ENCODE data around the gene VTI1A. TPM values are rescaled to one million over a fixed set of nuclear protein-coding genes. Genes with fewer than 3 reads are reported as not detected.
A peak's percentile ranks its signal among the peaks of the same experiment; 100 is the strongest.
"Not testable (repeated sequence)": the region's sequence is repeated elsewhere in the genome, so short reads cannot be mapped to it uniquely, and the experiment has no call there.

The VTI1A gene
- polyA plus RNA-seq, 1 experiment, result 20.4 TPM

GRCh38 chr10:112461029-112461887 is 14.2 kb downstream of the VTI1A start:
- ChIA-PET POLR2A (no interaction called here), CTCF (interaction anchor here (1.1 to 3.5 kb wide), 2 partner anchors 11 to 15 kb away, joined by 3 to 32 read pairs; no protein-coding TSS in a partner anchor)
- Histone ChIP-seq H3K27me3 (ENCODE audit: control insufficient read depth, insufficient read depth, low read length) (no peaks in the 10 kb centered on the region), H3K27ac (ENCODE audit: low read depth, low read length) (peak overlapping the region; percentile 57), H3K4me3 (ENCODE audit: low read depth, low read length) (no peak overlapping the region), H3K9me3 (ENCODE audit: control insufficient read depth, insufficient read depth, low read length) (no peaks in the 10 kb centered on the region)
- DNase-seq (ENCODE audit: low read depth, low spot score), result peak; percentile 24
- TF ChIP-seq, protein P1, sequence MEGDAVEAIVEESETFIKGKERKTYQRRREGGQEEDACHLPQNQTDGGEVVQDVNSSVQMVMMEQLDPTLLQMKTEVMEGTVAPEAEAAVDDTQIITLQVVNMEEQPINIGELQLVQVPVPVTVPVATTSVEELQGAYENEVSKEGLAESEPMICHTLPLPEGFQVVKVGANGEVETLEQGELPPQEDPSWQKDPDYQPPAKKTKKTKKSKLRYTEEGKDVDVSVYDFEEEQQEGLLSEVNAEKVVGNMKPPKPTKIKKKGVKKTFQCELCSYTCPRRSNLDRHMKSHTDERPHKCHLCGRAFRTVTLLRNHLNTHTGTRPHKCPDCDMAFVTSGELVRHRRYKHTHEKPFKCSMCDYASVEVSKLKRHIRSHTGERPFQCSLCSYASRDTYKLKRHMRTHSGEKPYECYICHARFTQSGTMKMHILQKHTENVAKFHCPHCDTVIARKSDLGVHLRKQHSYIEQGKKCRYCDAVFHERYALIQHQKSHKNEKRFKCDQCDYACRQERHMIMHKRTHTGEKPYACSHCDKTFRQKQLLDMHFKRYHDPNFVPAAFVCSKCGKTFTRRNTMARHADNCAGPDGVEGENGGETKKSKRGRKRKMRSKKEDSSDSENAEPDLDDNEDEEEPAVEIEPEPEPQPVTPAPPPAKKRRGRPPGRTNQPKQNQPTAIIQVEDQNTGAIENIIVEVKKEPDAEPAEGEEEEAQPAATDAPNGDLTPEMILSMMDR (IDR thresholded peaks at IDR 0.05; ENCODE audit: low read depth, low read length), result no peak

GRCh38 chr10:112464074-112464473 is 17.1 kb downstream of the VTI1A start:
- POLR2A ChIA-PET; H3K27ac ChIP-seq (ENCODE audit: low read depth, low read length); H3K4me3 ChIP-seq (ENCODE audit: low read depth, low read length); H3K27me3 ChIP-seq (ENCODE audit: control insufficient read depth, insufficient read depth, low read length); DNase-seq (ENCODE audit: low read depth, low spot score); H3K9me3 ChIP-seq (ENCODE audit: control insufficient read depth, insufficient read depth, low read length): not testable (repeated sequence)
- CTCF ChIA-PET, result interaction anchor here (1.0 to 3.0 kb wide), 3 partner anchors 8 to 921 kb away, joined by 3 to 23 read pairs (median 8); no protein-coding TSS in a partner anchor

DNA sequence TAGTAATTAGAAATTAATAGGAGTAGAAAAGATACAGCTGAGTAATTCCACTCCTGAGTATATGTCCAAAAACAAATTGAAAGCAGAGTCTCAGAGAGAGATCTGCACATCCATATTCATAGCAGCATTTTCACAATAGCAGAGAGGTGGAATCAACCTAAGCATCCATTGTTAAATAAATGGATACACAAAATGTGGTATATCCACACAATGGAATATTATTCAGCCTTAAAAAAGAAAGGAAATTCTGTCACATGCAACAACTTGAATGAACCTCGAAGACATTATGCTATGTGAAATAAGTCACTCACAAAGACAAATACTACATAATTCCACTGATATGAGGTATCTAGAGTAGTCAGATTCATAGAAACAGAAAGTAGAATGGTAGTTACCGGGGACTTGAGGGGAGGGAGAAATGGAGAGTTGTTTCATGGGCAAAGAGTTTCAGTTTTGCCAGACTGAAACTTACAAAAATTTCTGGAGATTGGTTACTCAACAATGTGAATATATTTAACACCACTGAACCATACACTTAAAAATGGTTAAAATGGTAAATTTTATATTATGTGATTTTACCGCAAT is 18.4 kb downstream of the VTI1A start:
- POLR2A ChIA-PET, result no interaction called here
- no peaks in the 10 kb centered on the region for H3K9me3 ChIP-seq (ENCODE audit: control insufficient read depth, insufficient read depth, low read length)
- CTCF ChIA-PET, result interaction anchor here (1.0 kb wide), 1 partner anchor 10 kb away, joined by 3 read pairs; no protein-coding TSS in a partner anchor
- TF ChIP-seq, protein P1 (IDR thresholded peaks at IDR 0.05; ENCODE audit: low read depth, low read length), result no peak
- H3K4me3 ChIP-seq (ENCODE audit: low read depth, low read length), result no peak overlapping the region
- H3K27ac ChIP-seq (ENCODE audit: low read depth, low read length), result no peak overlapping the region
- no peak for DNase-seq (ENCODE audit: low read depth, low spot score)
- no peaks in the 10 kb centered on the region for H3K27me3 ChIP-seq (ENCODE audit: control insufficient read depth, insufficient read depth, low read length)

- H3K27me3 ChIP-seq (ENCODE audit: control insufficient read depth, insufficient read depth, low read length), result no peaks in the 10 kb centered on the region
- POLR2A ChIA-PET, result no interaction called here
- no peak for DNase-seq (ENCODE audit: low read depth, low spot score)
- H3K4me3 ChIP-seq (ENCODE audit: low read depth, low read length), result no peak overlapping the region
- H3K9me3 ChIP-seq (ENCODE audit: control insufficient read depth, insufficient read depth, low read length), result no peaks in the 10 kb centered on the region
- TF ChIP-seq, protein P1 (IDR thresholded peaks at IDR 0.05; ENCODE audit: low read depth, low read length), result no peak
- H3K27ac ChIP-seq (ENCODE audit: low read depth, low read length), result no peak overlapping the region
- CTCF ChIA-PET, result interaction anchor here (1.0 to 1.6 kb wide), 2 partner anchors 8 to 919 kb away, joined by 3 to 8 read pairs; no protein-coding TSS in a partner anchor
These were observed 19.8 kb downstream of the VTI1A start for GRCh38 chr10:112466802-112467201.

DNA sequence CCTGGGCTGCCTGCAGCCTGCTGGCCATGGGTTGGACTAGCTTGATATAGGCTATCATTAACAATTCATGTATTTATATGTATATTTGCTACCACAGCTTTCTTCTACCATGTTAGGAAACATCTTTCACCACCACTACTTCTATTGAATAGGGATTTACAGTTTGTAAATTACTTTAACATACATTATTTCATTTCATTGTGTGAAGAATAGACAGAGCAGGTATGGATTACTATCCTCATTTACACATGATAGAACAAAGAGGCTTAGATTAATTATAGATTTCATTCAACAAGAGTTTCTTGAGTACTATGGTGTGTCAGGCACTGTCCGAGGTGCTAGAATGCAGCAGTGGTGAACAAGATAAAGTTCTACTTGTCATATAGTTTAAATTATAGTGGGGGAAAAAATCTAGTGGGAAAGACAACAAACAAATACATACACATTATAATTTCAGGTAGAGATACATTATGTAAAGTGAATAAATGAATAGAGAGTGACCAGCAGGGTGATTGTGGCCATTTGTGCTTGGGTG is 20.6 kb downstream of the VTI1A start:
- DNase-seq (ENCODE audit: low read depth, low spot score), result no peak
- POLR2A ChIA-PET, result no interaction called here
- Histone ChIP-seq H3K4me3 (ENCODE audit: low read depth, low read length) (no peak overlapping the region), H3K27me3 (ENCODE audit: control insufficient read depth, insufficient read depth, low read length) (no peaks in the 10 kb centered on the region), H3K9me3 (ENCODE audit: control insufficient read depth, insufficient read depth, low read length) (no peaks in the 10 kb centered on the region), H3K27ac (ENCODE audit: low read depth, low read length) (no peak overlapping the region)
- CTCF ChIA-PET, result interaction anchor here (1.0 to 1.6 kb wide), 2 partner anchors 9 to 918 kb away, joined by 3 to 8 read pairs; no protein-coding TSS in a partner anchor
- TF ChIP-seq, protein P1 (IDR thresholded peaks at IDR 0.05; ENCODE audit: low read depth, low read length), result no peak
